Activated gamma-delta T cell treated with Interleukin-2 at 50 U/mL for 16 hours (primary cell): ENCODE data around the gene DNMT3A.

Experiments used
- DNase-seq: peaks from one replicate; pipeline ENCODE4 v3.0.0-alpha.2; 2020

DNMT3A gene

GRCh38 chr2:25341753-25342371 is at the start of gene DNMT3A:
TSS of gene DNMT3A (minus strand) at chr2:25341925. CDS start at chr2:25313984, 27,941 bp downstream.
- peak; percentile 61 for DNase-seq

GRCh38 chr2:25389161-25389560 is 47.4 kb upstream of the DNMT3A start:
- DNase-seq, result no peak

GRCh38 chr2:25388491-25388890 is 46.8 kb upstream of the DNMT3A start:
- no peak for DNase-seq

- no peak for DNase-seq
These were observed 46.2 kb upstream of the DNMT3A start for GRCh38 chr2:25387876-25388449.

GRCh38 chr2:25386971-25387875 is 45.5 kb upstream of the DNMT3A start:
- DNase-seq, result no peak

DNA sequence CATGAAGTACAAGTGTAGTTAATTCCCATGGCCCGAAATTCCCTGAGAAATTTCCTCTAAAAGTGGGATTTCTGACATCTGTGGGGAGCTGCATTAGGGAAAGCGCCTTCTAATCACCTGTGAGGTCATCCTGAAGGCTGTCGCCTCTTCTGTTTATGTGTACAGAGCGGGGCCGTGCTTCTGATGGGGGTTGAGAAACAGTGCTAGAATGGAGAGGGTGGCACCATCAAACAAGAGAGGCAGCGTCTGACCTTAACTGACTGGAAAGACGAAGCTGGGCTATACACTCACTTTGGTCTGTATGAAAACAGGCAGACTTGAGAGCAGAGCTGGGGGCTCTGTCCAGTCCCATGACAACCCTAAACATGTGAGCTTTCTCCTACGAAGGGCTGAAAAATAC is 44.2 kb upstream of the DNMT3A start:
- DNase-seq, result no peak

- no peak for DNase-seq
These were observed 42.1 kb upstream of the DNMT3A start for GRCh38 chr2:25383806-25384205.

- no peak for DNase-seq
These were observed 39.8 kb upstream of the DNMT3A start for GRCh38 chr2:25381502-25381901.

DNA sequence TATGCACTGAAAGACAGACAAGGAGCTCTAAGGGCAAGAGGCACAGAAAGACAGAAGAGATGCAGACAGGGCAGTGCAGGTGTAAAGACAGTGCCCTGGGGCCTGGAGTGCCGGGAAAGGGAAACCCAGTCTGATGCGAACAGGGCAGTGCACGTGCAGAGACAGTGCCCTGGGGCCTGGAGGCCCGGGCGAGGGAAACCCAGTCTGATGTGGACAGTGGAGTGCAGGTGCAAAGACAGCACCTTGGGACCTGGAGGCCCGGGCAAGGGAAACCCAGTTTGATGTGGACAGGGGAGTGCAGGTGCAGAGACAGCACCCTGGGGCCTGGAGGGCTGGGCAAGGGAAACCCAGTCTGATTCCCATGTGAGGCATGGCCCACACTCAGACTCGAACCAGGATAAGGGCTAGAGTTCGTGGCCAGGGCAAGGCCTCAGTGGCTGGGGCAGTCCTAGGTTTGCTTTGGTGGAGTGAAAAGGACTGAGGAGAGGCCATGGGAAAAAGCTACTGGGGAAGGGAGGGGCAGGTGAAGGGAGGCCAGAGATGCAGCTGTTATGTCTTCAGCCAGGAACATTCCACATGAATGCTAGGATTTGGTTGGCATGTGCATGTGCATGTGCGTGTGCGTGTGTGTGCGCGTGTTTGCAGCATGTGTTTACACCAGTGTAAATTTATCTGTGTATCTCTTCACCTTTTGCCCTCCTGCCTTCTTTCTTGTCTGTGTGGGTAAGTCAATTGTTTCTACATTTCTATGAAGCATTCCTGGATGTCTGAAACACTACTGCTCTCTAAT is 39.1 kb upstream of the DNMT3A start:
- DNase-seq, result no peak

- no peak for DNase-seq
These were observed 38.3 kb upstream of the DNMT3A start for GRCh38 chr2:25380023-25380422.

DNA sequence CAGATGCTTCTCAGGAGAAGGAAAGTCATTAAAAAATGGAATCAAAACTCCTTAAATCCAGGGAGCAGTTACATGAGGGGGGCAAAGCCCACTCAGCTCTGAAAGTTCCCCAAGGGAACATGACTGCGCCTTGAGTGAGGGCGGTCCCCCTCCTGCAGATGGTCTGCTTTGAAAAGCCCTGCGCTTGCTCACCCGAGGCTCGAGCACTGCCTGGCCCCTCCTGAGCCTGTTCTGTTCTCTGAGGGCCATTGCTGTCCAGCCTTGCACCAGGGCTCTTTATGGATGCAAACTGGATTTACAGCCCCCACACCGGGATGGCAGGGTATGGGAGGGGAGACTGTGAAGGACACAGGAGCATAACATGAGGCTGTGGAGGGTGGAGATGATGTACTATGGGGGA is 37.8 kb upstream of the DNMT3A start:
- DNase-seq, result no peak

GRCh38 chr2:25378731-25379490 is 37.2 kb upstream of the DNMT3A start:
- no peak for DNase-seq

- no peak for DNase-seq
These were observed 36.2 kb upstream of the DNMT3A start for GRCh38 chr2:25377822-25378421.

DNA sequence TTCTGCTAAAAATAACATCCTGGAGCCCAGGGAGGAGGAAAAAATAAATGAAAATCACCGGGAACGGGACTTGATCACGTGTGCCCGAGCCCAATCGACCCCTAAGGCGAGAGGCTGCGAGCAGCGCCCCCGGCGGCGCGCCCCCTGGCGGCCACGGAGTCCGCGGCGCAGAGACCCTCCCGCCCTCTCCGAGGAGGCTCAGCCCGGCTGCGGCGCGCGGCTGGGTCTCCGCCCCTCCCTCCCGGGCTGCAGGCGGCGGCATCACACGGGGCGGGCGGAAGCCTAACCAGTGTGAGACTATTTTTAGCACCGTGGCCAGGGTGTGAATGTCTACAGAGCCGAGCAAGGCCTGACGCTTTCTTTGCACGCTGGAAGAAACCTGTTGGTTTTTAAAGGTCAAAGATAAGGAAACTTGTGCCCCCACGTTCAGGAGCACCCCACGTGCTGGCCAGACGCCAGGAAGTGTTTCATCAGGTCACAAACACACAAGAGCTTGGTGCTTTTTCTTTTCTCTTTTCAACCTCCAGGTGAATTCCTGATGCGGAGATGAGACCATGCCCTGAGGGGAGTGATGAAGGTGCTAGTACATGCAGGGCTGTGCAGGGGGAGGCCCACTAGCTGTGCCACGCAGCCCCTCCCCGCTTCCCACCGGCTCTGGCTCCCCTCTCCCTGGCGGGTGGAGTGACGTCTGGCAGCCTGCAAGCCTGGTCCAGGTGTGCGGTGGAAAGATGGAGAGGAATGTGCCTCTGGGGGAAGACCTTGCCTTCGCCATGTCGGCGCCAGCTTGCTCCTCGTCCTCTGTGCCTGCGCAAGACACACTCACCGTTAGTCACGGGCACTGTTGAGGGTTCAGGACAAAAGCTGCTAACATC is 35.3 kb upstream of the DNMT3A start:
- peak; percentile 92 for DNase-seq

DNA sequence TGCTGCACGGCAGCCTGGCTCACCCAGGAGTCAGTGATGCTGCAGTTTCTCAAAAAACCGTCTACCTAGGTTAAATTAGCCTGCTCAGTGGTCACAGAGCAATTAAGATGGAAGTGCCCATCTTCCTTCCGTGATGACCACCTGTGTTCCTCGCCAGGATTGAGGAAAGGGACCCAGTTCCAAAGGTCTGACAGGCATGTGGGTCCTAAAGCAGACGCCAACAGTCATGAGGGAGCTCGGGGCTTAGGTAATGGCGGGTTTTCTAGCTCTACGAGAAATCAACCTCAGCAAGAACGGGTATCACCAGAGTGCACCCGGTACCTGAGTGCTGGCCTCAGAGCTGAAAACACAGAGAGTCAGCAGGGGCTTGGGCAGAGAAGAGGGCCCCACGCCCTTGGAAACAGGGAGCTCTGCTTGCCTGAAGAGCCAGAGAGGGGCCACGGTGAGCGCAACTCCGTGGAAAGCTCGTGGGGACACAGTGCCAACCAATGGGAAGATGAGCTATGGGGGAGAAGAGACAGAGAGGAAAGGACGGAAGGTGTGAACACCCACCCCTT is 34.3 kb upstream of the DNMT3A start:
- no peak for DNase-seq

DNA sequence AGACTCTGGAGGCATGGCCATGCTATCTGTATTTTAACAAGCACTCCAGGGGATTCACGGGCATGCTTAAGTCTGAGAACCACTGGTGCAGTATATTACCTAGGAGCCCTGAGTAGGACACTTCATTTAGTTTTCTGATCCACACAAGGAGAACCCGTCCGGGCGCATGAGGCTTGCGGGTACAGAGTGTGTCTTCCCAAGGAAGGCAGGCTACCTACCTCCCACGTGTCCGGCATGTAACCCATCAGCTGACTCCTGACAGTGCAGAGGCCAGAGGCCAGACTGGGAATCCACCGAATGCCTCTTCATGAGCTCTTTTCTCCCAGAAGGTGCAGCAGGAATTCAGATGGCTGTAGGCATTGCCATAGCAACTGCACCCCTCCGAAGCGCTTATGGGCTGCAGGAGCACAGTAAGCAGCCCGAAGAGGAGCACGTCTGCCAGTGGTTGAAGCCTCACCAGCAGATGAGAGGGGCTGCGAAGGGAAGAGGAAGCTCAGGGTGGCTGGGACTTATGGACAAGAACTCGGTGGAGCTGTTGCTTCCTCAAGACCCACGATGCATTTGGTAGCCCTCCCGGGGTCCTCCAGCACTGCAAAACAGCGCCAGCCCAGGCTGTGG is 33.8 kb upstream of the DNMT3A start:
- no peak for DNase-seq

DNA sequence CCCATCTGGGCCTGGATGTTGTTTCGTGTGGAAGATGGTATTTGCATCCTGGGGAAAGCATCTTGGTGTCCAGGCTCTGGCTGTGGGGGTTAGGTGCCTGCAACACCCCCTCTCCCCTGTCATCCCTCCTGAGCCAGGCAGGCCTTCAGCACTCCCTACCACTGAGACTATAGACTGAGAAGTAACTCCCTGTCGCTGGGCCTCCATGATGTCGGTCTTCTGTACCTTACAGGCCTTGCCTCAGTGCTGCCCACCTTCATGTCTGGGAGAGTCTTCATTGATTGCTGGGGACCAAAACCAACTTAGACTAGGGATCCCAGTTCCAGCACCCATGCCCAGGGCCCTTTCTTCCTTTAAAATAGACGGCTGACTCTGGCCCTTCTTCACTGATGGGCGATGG is 33.1 kb upstream of the DNMT3A start:
- DNase-seq, result no peak

GRCh38 chr2:25374411-25374810 is 32.7 kb upstream of the DNMT3A start:
- DNase-seq, result no peak

DNA sequence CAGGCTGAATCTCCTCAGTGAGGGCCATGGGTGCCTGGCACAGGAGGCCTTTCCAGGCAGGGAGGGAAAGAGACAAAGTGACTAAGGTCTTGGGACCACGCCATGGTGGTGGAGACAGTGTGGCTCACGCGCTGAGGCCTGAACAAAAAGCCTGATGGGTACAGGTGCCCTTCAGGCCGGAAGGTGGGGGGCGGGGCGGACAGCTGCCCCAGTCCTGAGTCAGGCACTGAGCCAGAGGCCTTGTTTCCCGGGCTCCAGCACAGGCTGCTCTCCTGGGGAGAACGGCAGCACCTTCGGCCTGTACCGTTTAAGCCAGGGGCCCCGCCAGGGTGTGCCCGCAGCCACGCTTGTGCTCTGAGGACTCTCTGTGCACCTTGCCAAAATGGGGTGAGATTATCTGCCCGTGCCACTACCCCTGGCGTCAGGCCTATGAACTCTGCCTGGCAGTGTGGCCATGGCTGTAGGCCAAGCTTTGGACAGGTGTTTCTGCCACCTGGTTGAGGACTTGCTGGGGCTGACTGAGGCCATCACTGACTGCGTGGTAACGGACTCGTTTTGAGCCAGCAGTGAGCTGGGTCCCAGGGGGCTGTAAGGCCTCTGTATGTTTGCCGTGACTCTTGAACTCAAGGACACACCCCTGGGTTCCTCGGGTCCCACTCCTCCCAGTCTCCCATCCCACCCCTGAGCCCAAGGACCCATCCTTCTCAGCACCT is 31.7 kb upstream of the DNMT3A start:
- DNase-seq, result no peak
